Stimulated activated CD4-positive, alpha-beta T cell treated with anti-CD3 and anti-CD28 coated beads, Interleukin-4, amount 100 ng/mL, for 1 hour (primary cell): ENCODE data around the gene BROX.

Experiments
- DNase-seq: peaks from one replicate; pipeline ENCODE4 v3.0.0-alpha.2; 2020

The BROX gene

DNA sequence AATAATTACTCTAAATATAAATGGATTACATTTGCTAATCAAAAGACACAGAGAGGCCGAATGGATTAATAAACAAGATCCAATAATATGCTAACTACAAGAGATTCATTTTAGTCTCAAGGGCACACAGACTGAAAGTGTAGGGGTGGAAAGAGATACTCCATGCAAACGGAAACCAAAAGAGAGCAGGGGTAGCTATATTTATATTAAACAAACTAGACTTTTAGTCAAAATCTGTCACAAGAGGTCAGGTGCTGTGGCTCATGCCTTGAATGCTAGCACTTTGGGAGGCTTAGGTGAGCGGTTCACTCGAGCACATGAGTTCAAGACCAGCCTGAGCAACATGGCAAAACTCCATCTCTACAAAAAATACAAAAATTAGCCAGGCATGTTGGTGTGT is 68.9 kb downstream of the BROX start:
- DNase-seq = no peak

- no peak for DNase-seq
These were observed 70.7 kb downstream of the BROX start for GRCh38 chr1:222783051-222783450.

DNA sequence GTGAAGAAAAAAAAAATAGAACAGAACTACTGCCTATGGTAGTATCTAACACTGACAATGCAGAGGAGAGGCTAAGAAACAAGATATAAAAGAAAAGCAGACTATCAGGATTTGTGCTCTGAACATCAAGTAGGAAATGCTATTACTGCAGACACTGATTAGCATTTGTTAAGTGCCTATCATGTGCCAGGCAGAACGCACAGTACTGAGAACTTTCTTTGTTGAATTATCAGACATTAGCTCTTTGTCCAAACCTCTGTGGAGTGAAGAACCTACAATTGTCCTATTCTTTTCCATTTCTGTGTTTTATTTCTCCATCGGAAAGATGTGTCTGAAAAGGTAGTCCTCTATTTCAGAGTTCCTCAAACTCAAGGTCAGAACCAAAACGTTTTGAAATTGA is 72.0 kb downstream of the BROX start:
- DNase-seq = no peak
